Anterior cingulate cortex (tissue), 58 donors: ENCODE measurements around the gene ORC3.
"Not testable (repeated sequence)": the region's sequence is repeated elsewhere in the genome, so short reads cannot be mapped to it uniquely, and the experiment has no call there.

Source experiments
- DNase-seq, 58 donors: peaks; one replicate each; lab custom pipeline; 2025; lab: John Stamatoyannopoulos, UW

The ORC3 gene

GRCh38 chr6:87590990-87591389 lies 1.1 kb downstream of the ORC3 start:
- no peak for DNase-seq

DNA sequence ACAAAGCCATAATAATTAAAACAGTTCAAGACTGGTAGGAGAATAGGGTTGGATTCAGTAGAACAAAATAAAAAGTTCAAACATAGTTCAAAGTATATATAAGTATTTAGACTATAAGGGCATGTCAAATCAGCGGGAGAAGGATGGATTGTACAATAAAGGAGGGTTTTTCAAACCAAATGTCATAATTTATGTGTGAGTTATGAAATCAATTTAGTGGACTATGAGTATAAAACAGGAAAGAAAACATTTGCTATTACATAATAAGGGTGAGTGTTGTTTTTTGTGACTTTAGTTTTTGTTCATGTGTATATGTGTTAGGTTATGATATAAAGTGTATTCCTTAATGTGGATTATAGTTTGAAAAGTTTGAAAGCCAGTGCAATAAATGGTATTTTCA lies 10.6 kb downstream of the ORC3 start:
- DNase-seq: no peak

DNA sequence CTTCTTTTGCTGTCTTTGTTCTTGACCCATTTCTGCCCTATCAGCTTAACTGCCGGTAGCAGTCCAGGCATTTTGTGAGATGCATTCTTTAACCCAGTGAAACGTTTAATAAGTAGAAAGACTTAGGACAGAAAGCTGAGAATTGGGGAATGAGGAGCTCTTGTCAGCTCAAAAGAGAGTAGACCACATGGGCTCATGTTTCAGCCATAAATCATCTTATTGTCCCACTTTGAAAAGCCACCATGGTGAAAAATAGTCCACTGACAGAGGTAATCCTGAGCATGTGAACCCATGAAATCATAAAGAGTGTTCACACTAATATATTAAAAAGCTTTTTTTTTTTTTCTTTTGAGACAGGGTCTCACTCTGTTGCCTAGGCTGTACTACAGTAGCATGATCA lies 16.3 kb downstream of the ORC3 start:
- no peak for DNase-seq

GRCh38 chr6:87608802-87609201 lies 18.9 kb downstream of the ORC3 start:
- DNase-seq: no peak

DNA sequence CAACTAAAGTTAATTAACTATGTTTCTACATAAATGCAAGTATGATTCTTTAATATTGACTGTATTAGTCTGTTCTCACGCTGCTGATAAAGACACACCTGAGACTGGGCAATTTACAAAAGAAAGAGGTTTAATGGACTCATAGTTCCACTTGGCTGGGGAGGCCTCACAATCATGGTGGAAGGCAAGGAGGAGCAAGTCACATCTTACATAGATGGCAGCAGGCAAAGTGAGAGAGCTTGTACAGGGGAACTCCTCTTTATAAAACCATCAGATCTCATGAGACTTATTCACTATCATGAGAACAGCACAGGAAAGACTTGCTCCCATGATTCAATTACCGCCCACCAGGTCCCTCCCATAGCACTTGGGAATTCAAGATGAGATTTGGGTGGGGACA lies 23.1 kb downstream of the ORC3 start:
- DNase-seq: not testable (repeated sequence)

DNA sequence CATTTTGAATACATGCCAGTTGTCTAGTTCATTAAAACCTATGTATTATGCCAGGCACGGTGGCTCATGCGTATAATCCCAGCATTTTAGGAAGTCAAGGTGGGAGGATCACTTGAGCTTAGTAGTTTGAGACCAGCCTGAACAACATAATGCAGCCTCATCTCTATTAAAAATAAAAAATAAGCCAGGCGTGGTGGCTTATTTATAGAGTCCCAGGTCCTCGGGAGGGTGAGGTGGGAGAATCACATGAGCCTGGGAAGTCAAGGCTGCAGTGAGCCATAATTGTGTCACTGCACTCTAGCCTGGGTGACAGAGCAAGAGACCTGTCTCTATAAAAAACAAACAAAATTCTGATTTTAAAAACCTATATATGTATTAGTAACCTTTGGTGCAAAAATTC lies 27.5 kb downstream of the ORC3 start:
- no peak for DNase-seq

GRCh38 chr6:87618531-87618930 lies 28.6 kb downstream of the ORC3 start:
- no peak for DNase-seq

DNA sequence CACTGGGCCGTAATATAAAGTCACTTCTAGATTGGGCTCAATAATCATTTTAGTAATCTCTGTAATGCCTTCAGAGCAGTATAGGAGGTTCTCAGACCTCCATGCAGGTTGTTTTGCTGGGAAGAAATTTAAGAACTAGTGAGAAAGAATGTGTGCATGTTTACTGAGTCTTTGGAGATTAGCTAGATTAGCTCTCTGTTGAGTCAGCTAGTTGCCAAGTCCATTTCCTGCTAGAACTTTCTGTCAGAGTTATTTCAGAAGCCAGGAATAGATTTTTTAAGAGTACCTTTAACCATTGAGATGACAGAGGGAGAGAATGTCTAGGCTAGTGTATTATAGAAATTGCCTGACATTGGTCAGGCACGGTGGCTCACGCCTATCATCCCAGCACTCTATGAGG lies 33.3 kb downstream of the ORC3 start:
- no peak for DNase-seq

DNA sequence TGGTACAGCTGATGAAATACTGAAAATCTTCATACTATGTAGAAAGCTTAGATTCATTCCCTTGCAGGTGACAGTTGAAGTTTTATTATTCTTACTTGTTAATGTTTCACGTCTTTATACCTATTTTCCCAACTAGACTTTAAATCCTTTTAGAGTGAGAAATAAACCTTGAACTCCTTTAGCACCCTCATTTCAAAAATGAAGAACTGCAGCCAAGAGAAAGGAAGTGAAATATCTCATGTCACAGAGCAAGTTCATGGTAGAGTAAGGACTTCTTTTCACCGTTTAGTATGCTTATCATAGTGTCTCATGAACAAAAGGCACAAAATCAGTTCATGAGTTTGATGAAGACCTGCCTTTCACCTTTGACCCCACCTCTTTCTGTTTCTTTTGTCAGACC lies 38.5 kb downstream of the ORC3 start:
- DNase-seq: no peak

DNA sequence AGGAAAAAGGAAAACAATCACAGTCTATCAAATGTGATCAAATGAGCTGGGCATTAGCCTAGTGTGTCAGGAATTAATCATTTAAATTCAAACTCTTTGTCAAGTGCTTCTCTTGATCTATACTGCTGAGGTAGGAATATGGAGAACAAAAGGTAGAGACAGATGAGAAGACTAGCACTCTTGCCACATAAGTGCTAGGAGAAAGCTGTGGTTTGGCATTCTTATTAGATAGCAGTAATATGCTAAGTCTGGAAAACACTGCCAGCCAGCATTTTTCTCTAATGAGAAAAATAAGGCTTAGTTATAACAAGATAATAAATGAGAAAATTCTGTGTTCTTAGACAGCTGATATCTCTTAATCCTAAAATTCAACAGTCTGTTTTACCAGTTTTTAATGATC lies 38.9 kb downstream of the ORC3 start:
- no peak for DNase-seq

GRCh38 chr6:87630746-87631145 lies 40.8 kb downstream of the ORC3 start:
- DNase-seq: no peak

DNA sequence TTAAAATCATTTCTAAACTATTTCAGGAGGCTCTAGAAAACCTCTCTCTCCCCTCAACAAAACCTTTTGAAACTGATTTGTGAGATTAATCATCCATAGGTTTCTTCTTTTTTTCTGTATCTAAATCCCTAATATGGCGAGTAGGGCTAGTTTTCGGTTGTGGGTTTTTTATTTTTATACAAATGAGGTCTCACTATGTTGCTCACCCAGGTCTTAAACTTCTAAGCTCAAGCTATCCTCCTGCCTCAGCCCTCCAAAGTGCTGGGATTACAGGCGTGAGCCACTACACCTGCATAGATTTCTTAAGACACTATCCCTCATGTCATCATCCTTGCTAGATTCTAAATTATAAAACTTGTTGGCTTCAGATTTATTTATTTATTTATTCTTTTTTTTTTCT lies 43.9 kb downstream of the ORC3 start:
- no peak for DNase-seq

- peak in 3 of 58 donors; percentile 1 to 20 (median 20) for DNase-seq
These were observed 46.4 kb downstream of the ORC3 start for GRCh38 chr6:87636315-87636714.

GRCh38 chr6:87637106-87637505 lies 47.2 kb downstream of the ORC3 start:
- no peak for DNase-seq

DNA sequence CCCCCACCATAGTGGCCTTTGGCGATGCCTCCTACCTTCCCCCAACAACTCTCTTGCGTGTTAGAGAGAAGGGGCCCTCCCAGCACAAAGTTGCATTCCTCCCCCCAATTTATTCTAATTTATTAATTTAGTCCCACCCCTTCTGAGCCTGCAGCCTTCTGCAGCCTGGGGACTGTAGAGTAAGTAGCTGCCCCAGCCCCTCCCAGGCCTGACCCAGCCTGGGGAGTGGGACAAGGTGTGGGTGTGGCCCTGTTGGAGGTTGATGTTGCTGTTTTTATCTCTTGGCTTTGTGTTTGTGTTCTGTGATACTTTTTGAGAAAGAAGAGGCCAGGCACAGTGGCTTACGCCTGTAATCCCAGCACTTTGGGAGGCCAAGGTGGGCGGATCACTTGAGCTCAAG lies 49.4 kb downstream of the ORC3 start:
- no peak for DNase-seq

DNA sequence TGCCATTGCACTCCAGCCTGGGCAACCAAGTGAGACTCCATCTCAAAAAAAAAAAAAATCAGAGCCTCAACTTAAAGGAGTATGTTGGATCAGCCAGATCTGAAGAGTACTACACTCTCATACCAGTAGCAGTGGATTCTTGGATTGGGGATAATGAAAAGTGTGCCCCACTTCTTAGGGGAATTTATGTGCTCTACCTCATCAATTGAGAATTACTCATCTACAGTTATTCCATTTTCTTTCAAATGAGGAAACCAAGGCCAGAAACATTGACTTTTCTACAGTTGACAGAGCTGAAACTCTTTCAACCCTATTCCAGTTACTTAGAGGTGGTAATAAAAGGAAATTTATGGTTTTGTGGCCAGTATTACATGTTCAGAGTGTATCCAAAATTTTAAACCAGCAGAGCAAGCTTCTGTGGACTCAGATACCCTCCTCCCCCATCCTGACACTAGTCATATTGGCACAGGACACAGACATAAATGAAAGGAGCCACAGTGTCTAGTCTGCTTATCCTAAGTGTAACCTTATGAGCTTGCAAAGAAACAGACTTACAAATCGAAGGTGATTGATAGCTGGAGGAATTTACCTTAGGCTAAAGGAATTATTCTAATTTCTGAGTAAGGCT lies 51.2 kb downstream of the ORC3 start:
- no peak for DNase-seq

- no peak for DNase-seq
These were observed 55.1 kb downstream of the ORC3 start for GRCh38 chr6:87645080-87645479.

DNA sequence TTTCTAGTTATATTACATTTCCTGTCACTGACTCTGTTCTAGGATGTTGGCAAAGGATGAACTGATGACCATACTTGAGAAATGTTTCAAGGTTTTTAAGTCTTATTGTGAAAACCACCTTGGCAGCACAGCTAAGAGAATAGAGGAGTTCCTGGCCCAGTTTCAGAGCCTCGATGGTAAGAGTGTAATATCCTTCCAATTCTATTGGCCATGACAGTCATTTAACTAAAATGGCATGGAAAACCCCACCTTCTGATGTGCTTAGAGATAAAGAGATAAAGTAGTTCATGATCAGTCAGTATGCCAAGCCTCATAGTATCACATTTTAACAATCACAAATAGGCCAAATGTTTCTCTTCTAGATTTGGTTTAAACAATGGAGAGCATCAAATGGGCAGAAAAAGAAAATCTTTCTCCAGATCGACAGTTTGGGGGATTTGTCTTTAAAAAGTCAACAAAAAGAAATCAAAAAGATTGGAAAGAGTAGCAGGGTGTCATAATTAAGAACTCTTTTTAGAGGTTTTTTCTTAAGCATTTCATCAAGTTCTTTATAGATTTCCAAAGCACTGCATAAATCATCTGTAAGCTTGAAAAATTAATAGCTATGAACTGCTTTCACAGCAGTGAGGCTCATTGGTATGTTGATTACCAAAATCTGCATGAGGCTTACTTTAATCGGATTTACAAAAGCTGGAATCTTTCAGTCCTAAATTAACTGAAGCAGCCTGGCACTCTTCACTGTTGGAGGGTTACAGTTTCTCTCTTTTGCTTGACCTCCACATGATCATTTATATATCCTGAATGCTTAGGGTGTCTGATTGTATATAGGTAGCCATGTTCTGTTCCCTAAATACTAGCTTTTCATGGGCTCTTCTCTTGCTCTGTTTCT lies 63.4 kb downstream of the ORC3 start:
- DNase-seq: no peak

DNA sequence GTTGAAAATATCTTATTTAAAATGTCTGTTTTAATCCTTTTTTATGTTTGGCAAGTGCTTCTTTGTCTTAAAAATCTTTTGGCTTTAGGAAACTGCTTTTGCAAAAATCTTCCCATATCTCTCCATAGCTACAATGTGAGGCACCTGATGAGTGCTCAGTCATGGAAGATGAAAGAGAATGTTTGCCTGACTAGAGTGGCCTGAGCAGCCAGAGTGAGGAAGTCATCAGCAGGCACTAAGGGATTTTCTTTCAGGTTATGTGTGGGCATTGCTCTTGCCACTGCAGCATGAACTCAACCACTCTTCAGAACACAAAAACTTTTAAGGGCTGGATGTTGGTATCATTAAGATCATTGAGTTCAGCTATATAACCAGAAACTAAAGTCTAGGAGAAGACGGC lies 64.2 kb downstream of the ORC3 start:
- no peak for DNase-seq

DNA sequence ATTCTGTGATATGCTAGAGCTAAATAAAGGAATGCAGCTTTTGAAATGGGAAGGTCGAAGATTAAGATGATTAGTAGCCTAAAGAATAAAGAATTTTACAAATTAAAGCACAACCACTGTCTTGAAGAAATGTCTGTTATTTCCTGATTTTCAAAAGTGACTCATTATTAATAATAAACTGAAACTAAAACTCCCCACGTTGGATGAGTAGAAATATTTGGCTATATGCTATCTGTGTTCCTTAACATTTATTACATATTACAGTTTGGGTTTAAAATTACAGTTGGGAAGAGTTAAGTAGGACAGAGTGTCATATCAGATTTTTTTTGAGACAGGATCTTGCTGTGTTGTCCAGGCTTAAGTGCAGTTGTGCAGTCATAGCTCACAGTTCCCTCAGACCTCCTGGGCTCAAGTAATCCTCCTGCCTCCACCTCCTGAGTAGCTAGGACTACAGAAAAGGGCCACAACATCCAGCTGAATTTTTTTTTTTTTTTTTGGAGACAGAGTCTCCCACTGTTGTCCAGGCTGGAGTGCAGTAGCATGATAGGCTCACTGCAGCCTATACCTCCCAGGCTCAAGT lies 65.0 kb downstream of the ORC3 start:
- no peak for DNase-seq

- DNase-seq: no peak
These were observed 65.9 kb downstream of the ORC3 start for GRCh38 chr6:87655824-87656223.

GRCh38 chr6:87656857-87657256 lies 66.9 kb downstream of the ORC3 start:
- DNase-seq: no peak
